Endothelial cell of hepatic sinusoid (primary cell): ENCODE results near the gene DARS1.

ENCODE experiments used
- in situ Hi-C: cut with HindIII; loops from 2 replicates; pipeline ENCODE4 v1.10.0; 2017; ENCODE audit warnings: low sequenced_read_pairs

DARS1 gene

DNA sequence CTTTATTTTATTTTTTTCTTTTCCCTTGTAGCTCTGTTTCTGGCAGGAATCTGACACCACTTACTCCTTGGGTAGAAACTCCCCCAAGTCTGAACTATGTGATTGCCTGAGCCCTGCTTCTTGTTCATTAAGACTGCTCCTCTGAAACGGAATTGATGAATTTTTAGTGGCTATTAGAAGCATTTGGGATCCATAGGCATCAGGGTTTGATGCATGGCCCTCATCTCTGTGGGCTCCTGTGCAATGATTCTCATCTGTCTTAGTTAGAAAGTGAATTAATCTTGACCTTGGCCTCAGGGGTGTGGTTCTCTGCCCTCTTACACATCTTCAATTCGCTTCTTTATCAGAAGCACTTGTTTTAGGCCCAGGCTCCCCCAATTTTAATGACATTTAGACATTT, 31.0 kb upstream of the DARS1 start:
- in situ Hi-C loops: no loop called here

DNA sequence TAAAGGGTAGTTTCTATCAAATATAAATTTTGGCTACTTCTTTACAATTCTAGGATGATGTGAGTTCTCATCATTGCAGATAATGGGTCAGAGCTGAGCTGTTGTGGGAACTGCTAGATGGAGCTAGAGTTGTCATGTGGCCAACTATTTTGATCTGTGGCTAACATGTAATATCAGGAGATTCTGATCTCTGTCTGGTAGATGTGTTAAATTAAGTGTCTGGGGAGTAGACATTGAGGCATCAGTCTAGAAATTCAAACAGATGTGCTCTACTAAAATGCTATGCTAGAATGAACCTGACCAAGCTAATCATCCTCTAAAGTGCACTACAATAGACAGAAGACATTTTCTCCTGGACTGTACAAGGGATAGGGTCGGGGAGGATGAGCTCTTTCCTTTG, 30.3 kb upstream of the DARS1 start:
- in situ Hi-C loops: no loop called here

DNA sequence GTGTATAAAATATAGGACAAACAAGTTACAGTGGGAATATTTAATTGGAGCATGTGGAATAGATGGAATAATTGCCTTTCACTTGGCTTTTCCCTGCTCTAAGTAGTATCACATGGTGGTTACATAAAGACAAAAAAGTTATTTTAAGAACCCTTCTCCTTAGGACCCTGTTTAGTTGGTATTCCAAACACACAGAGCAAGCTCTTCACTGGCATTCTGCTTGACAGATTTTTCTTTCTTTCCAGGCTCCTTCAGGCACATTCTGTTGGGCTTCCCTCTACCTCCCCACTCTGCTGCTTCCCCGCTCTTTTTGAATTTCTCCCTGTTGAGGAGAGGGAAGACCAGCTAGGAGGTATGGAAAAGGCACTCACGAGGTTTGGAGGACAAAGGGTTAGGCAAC, 29.0 kb upstream of the DARS1 start:
- in situ Hi-C loops: no loop called here

GRCh38 chr2:136013955-136014354, 28.5 kb upstream of the DARS1 start:
- in situ Hi-C loops: no loop called here

- in situ Hi-C loops: no loop called here
Measured at GRCh38 chr2:136013136-136013685, 27.8 kb upstream of the DARS1 start.

DNA sequence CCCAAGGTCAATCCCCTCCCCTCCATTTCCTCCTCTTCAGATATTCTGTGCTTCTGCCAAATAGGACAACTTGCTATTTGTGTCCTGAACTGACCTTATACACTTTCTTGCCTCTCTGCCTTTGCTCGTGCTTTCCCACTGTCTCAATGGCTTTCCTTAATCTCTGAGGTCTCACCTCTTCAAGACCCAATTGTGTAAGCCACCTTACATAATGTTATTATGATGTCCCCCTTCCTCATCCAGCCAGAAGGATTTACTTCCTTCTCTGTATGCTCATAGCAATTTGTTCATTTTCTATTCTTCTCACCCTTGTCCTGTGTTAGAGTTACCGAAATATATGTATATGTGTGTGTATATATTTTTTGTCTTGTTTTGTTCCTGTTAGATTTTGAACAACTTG, 26.9 kb upstream of the DARS1 start:
- in situ Hi-C loops: no loop called here

DNA sequence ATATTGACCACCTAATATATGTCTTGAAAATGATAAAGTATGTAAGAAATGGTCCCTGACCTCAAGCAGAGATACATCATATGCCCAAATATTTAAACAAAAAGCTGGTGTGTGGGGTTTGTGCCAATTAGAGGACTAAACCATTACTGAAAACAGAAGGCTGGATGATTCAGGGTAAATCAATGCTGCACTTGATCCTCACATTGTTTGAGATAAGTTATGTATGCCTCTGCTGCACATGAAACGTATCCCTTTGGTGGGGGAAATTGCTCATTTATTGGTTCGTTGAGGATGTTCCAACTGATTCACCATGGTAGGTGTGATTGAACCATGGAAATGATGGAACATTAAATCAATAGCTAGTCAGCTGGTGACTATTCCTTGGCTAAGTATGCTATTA, 24.7 kb upstream of the DARS1 start:
- in situ Hi-C loops: no loop called here

GRCh38 chr2:136008205-136008865, 22.9 kb upstream of the DARS1 start:
- in situ Hi-C loops: no loop called here

GRCh38 chr2:136006658-136007057, 21.2 kb upstream of the DARS1 start:
- in situ Hi-C loops: no loop called here

DNA sequence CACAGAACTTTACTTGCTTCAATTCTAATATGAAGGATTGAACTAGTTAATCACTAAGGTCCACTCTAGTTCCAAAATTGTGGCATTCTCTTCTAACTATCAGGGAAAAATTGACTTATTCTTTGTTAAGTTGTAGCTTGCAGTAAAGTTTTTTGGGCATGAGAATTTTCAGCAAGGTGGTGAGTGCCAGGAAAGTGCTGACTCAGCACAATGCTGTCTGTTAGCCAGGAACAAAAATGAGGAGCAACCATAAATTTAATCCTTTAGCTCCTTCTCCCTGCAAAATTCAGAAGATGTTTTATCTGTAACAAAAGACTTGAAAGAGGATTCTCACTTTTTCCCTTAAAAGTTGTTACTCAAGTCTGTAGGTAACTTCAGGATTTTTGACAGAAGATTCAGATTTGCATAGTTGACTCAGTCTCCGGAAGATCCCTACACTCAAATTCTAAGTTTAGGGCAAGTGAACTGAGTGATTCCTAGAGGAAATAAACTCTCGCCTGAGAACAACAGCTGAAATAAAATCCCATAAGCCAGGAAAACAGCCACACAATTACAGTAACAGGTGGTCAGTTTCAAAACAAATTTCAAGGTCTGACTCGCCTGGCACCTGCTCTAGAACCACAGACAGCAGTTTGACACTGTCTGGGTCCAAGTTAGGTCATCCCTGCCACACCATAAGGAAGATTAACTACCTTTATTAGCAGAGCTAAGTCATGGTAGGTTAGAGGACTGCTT, 20.2 kb upstream of the DARS1 start:
- in situ Hi-C loops: no loop called here

GRCh38 chr2:136004965-136005364, 19.5 kb upstream of the DARS1 start:
- in situ Hi-C loops: no loop called here

- in situ Hi-C loops: no loop called here
Measured at GRCh38 chr2:136001131-136001530, 15.7 kb upstream of the DARS1 start.

DNA sequence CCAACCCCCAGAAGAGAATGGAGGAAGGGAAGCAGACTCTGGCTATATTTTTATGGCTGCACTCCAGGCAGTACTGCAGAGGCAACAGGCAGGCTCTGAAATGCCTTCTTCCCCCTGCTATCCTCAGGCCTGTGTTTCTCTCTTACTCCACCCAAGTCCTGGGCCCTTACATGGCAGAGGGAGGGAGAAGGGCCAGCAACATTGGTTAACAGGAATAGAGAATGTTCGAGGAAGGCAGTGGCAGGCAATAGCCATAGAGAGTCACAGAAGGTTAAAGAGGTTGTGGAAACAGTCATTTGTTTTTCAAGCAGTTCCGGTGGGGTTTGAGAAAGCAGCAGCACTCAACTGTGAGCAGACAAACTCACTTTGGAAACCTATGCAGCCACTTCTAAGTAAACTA, 15.1 kb upstream of the DARS1 start:
- in situ Hi-C loops: no loop called here

- in situ Hi-C loops: no loop called here
Measured at GRCh38 chr2:135999899-136000298, 14.5 kb upstream of the DARS1 start.

GRCh38 chr2:135998879-135999278, 13.5 kb upstream of the DARS1 start:
- in situ Hi-C loops: no loop called here

- in situ Hi-C loops: no loop called here
Measured at GRCh38 chr2:135997380-135997779, 12.0 kb upstream of the DARS1 start.

DNA sequence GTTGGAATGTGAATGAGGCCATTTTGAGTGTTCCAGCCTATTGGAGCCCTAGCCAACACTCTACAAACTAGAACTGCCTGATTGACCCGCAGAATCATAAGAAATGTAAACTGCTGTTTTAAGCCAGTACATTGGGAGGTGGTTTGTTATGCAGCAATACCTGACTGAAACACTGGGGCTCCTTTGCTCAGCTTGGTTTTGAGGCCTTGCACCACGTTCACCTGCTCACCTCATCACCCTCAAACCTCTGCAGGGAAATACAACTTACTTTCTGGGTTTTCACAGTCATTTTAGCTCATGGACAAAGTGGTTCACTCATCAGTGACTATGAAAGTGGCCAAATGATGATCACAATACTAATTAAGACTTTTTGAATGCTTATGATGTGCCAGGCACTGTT, 10.9 kb upstream of the DARS1 start:
- in situ Hi-C loops: no loop called here

- in situ Hi-C loops: no loop called here
Measured at GRCh38 chr2:135994281-135994680, 8.9 kb upstream of the DARS1 start.

- in situ Hi-C loops: no loop called here
Measured at GRCh38 chr2:135993421-135993820, 8.0 kb upstream of the DARS1 start.

DNA sequence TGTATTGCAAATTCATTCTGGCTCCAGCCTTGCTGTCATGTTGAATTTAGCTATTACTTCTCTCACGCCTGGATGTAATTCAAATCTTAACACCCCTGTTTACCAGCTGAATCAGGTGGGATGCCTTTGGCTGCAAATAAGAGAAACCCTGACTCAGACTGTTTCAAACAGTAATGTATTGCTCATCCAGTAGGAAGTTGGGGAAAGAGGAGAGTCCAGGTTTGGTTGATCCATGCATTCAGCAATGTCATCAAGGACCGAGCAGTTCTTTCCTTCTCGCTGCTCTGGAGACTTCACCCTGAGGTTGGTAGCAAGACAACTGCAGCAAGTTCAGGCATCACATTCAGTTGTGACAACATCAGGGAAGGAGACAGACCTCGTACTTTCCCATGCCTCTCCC, 6.4 kb upstream of the DARS1 start:
- in situ Hi-C loops: no loop called here

- in situ Hi-C loops: no loop called here
Measured at GRCh38 chr2:135987441-135987840, 2.0 kb upstream of the DARS1 start.

- in situ Hi-C loops: no loop called here
Measured at GRCh38 chr2:135986507-135986906, 1.1 kb upstream of the DARS1 start.
